ENCODE data around the gene KLHL22.

- no peak for TF ChIP-seq CTCF (CRISPR knock-in tag; IDR thresholded peaks at IDR 0.05)
- no peak for TF ChIP-seq NONO (IDR thresholded peaks at IDR 0.05)
- TF ChIP-seq NONO (CRISPR knock-in tag; conservative IDR thresholded peaks at IDR 0.05): no peak
Observed at GRCh38 chr22:20400606-20401375, 94.8 kb downstream of the KLHL22 start.

Data from HepG2 (cell line).